IgD-negative memory B cell (primary cell): Measurements from ENCODE around the gene MAOA. TPM values are rescaled to one million over a fixed set of nuclear protein-coding genes. Genes with fewer than 3 reads are reported as not detected.
"Not testable (repeated sequence)": the region's sequence is repeated elsewhere in the genome, so short reads cannot be mapped to it uniquely, and the experiment has no call there.

ENCODE experiments used
- H3K27ac Mint-ChIP-seq, 3 donors: one replicate each; pipeline ENCODE4 v1.8.0; 2020 to 2022; ENCODE audit warnings: mild to moderate bottlenecking in 3 of 3, mixed read lengths in 3 of 3, moderate library complexity in 1 of 3
- H3K27me3 Mint-ChIP-seq: one replicate; pipeline ENCODE4 v1.8.0; 2021; ENCODE audit warnings: mixed read lengths
- H3K36me3 Mint-ChIP-seq: one replicate; pipeline ENCODE4 v1.8.0; 2020; ENCODE audit warnings: mild to moderate bottlenecking, mixed read lengths
- H3K4me1 Mint-ChIP-seq, 3 donors: one replicate each; pipeline ENCODE4 v1.8.0; 2020 to 2022; ENCODE audit warnings: mixed read lengths in 3 of 3, mild to moderate bottlenecking in 1 of 3
- H3K4me3 Mint-ChIP-seq, 4 donors: one replicate each; pipeline ENCODE4 v1.8.0; 2020 to 2022; ENCODE audit warnings: mild to moderate bottlenecking in 4 of 4, mixed read lengths in 4 of 4, moderate library complexity in 3 of 4
- H3K9me3 Mint-ChIP-seq, 3 donors: one replicate each; pipeline ENCODE4 v1.8.0; 2020 to 2021; ENCODE audit warnings: mixed read lengths in 3 of 3, mild to moderate bottlenecking in 1 of 3
- polyA plus RNA-seq: library from polyadenylated mRNA; unstranded; fragments of 300-500 nt; fragmentation: Illumina TruSeq; gene quantifications from one replicate; pipeline ENCODE4 v1.2.3, GENCODE V29; 2021

Gene MAOA
- polyA plus RNA-seq, 1 donor from 2014 or later, result not detected

- Mint-ChIP-seq H3K27ac (no peak overlapping the region), H3K36me3 (no peaks in the 10 kb centered on the region), H3K4me1 (peaks cover 0 to 3% (median 2%) of the 10 kb centered on the region in 3 donors), H3K4me3 (no peak overlapping the region), H3K27me3 (peaks cover 8% of the 10 kb centered on the region), H3K9me3 (peaks cover 0 to 2% (median 0%) of the 10 kb centered on the region in 3 donors)
Measured at GRCh38 chrX:43644124-43644701, 11.9 kb upstream of the MAOA start.

GRCh38 chrX:43646800-43647199, 9.3 kb upstream of the MAOA start:
- Mint-ChIP-seq H3K4me3 (no peak overlapping the region), H3K36me3 (no peaks in the 10 kb centered on the region), H3K27ac (no peak overlapping the region), H3K9me3 (peaks cover 0 to 2% (median 0%) of the 10 kb centered on the region in 3 donors), H3K27me3 (peaks cover 2% of the 10 kb centered on the region), H3K4me1 (peaks cover 0 to 3% (median 2%) of the 10 kb centered on the region in 3 donors)

DNA sequence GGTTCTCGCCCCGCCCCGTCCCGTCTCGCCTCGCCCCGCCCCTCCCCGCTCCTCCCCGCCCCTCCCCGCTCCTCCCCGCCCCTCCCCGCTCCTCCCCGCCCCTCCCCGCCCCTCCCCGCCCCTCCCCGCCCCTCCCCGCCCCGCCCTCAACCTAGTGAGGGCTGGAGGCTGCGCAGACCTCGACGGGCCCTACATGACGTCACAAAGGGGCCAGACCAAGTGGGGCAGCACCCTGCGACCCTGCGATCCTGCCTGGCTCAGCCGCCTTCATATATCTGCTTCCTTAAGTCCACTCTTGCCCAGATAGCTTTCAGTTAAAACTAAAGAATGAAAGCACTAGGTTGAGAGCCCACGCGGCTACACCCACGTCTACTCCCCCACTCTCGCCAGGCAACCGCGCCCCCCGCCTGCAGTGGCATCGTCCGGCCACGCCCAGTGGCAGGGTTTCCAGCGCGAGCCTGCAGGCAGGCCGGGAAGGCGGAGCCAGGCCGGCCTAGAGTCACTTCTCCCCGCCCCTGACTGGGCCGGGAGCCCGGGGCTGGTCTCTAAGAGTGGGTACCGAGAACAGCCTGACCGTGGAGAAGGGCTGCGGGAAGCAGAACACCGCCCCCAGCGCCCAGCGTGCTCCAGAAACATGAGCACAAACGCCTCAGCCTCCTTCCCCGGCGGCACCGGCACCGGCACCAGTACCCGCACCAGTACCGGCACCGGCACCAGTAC, 1.5 kb upstream of the MAOA start:
- Mint-ChIP-seq H3K27me3 (peaks cover 14% of the 10 kb centered on the region), H3K36me3 (no peaks in the 10 kb centered on the region), H3K9me3 (peaks cover 0 to 6% (median 1%) of the 10 kb centered on the region in 3 donors), H3K4me3 (peak overlapping the region; percentile 83 to 95 (median 90)), H3K4me1 (no peaks in the 10 kb centered on the region), H3K27ac (peak overlapping the region; percentile 65 to 97 (median 94))

GRCh38 chrX:43655151-43656004, 721 bp upstream of the MAOA start:
- Mint-ChIP-seq H3K4me1 (no peaks in the 10 kb centered on the region), H3K9me3 (peaks cover 0 to 6% (median 1%) of the 10 kb centered on the region in 3 donors), H3K27ac (peak overlapping the region in 1 of 3 donors; percentile 65), H3K4me3 (peak overlapping the region; percentile 83 to 94 (median 86)), H3K27me3 (peaks cover 14% of the 10 kb centered on the region), H3K36me3 (no peaks in the 10 kb centered on the region)

DNA sequence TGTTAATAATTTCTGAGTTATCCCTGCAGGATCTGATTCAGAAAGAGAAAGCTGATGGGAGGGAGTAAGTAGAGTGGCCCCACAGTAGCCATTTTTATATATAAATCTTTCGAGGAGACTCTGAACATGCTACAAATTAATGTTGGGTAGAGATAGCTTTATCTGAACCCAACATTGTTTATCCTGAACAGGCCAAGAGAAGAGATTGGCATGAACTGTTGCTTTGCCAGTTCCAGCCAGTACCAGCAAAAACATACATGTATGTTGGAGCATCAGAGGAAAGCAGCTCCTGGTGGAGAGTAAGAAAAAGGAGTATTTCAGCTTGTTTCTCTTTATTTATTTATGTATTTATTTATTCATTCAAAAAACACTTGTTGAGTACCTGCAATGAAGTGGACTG, 1.6 kb downstream of the MAOA start:
- Mint-ChIP-seq H3K4me3 (peak overlapping the region in 1 of 4 donors; percentile 44), H3K9me3 (peaks cover 0 to 4% (median 1%) of the 10 kb centered on the region in 3 donors), H3K27me3 (peaks cover 14% of the 10 kb centered on the region), H3K4me1 (no peaks in the 10 kb centered on the region), H3K36me3 (no peaks in the 10 kb centered on the region), H3K27ac (no peak overlapping the region)

GRCh38 chrX:43661521-43662240, 5.6 kb downstream of the MAOA start:
- no peaks in the 10 kb centered on the region for H3K4me1 Mint-ChIP-seq
- H3K4me3 Mint-ChIP-seq, result no peak overlapping the region
- H3K36me3 Mint-ChIP-seq, result no peaks in the 10 kb centered on the region
- H3K27ac Mint-ChIP-seq, result no peak overlapping the region
- peaks cover 0 to under 1% (median 0%) of the 10 kb centered on the region in 3 donors for H3K9me3 Mint-ChIP-seq
- peaks cover 10% of the 10 kb centered on the region for H3K27me3 Mint-ChIP-seq

- no peaks in the 10 kb centered on the region for H3K4me1 Mint-ChIP-seq
- H3K27me3 Mint-ChIP-seq, result peaks cover 5% of the 10 kb centered on the region
- no peak overlapping the region for H3K4me3 Mint-ChIP-seq
- no peak overlapping the region for H3K27ac Mint-ChIP-seq
- no peaks in the 10 kb centered on the region for H3K36me3 Mint-ChIP-seq
- H3K9me3 Mint-ChIP-seq, result peaks cover 0 to 2% (median 0%) of the 10 kb centered on the region in 3 donors
Measured at GRCh38 chrX:43663173-43663572, 7.1 kb downstream of the MAOA start.

DNA sequence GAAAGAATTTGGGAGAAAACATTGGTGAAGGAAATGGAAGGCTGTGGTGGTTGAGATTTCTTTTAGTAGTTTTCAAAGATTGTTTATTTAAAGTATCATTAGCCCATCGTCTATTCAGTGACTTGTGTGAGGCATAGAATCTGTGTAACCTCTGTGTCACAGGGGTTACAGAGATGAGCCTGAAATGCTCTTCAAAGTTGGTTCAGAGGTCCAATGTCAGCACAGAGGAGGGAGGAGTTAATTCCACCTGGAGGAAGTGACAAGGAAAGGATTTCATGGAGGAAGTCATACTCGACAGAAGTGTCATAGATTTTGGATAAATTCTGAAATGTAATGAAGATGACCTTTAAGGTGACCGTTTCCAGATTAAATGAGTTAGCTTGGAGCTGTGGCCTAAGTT, 8.2 kb downstream of the MAOA start:
- Mint-ChIP-seq H3K27me3 (peaks cover 5% of the 10 kb centered on the region), H3K4me1 (no peaks in the 10 kb centered on the region), H3K4me3 (no peak overlapping the region), H3K9me3 (peaks cover 0 to 2% (median 0%) of the 10 kb centered on the region in 3 donors), H3K36me3 (no peaks in the 10 kb centered on the region), H3K27ac (no peak overlapping the region)

GRCh38 chrX:43664708-43665107, 8.6 kb downstream of the MAOA start:
- Mint-ChIP-seq H3K36me3 (no peaks in the 10 kb centered on the region), H3K9me3 (peaks cover 0 to 2% (median 0%) of the 10 kb centered on the region in 3 donors), H3K27ac (no peak overlapping the region), H3K27me3 (peaks cover 5% of the 10 kb centered on the region), H3K4me3 (no peak overlapping the region), H3K4me1 (no peaks in the 10 kb centered on the region)

DNA sequence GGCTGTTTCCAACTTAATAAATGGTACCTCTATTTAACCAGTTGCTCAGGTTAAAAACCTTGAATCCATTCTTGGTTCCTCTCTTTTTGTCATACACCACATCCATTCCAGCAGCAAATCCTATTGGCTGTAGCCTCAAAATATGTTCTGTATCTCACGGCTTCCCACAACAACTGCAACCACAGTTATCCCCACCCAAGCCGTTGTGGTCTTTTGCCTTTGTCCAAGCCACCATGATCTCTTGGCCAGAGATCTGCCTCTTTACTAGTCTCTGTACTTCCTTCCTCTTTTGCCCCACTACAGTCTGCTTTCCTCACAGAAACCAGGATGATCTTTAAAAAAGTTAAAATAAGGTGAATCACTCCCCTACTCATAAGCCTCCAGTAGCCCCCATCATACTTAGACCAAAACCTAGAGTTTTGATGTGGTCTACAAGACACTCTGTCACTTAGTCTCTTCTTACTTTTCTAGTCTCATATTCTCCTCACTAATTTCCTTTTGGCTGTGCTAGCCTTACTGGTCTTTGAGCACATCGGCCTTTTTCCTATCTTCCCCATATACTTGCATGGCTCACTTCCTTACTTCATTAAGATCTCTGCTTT, 10.3 kb downstream of the MAOA start:
- Mint-ChIP-seq H3K4me1 (no peaks in the 10 kb centered on the region), H3K36me3 (no peaks in the 10 kb centered on the region), H3K9me3 (peaks cover 0 to 2% (median 0%) of the 10 kb centered on the region in 3 donors), H3K4me3 (no peak overlapping the region), H3K27me3 (peaks cover 5% of the 10 kb centered on the region), H3K27ac (no peak overlapping the region)

GRCh38 chrX:43675965-43676628, 20.0 kb downstream of the MAOA start:
- H3K4me1 Mint-ChIP-seq, H3K9me3 Mint-ChIP-seq, H3K27ac Mint-ChIP-seq, H3K36me3 Mint-ChIP-seq, H3K4me3 Mint-ChIP-seq, H3K27me3 Mint-ChIP-seq: not testable (repeated sequence)

DNA sequence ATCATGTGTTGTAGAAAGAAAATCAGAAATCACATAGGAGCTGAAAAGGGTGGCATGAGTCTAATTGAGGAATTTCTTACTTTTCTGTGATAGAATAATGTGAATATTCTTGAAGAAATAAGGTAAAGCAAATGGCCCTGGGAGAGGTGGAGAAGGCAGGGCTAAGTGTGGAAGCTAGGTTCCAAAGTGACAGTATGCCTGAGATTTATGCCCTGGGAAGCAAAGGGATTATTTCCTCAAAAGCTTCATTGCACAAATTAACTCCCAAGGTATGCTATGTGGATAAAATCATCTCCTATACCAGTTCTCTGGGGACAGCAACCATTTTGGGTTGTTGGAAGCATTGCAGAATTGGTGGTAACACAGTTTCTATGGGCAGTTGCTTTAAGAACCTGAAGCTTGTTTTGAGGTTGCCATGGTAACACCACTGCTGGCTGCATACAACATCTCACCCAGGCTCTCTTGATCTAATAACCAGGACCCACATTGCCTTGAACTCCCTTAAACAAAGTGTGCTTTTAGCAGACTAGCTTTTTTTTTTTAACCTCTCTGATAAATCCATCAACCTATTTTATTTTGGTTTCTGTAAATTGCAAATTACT, 21.0 kb downstream of the MAOA start:
- Mint-ChIP-seq H3K4me3 (no peak overlapping the region), H3K27ac (no peak overlapping the region), H3K36me3 (no peaks in the 10 kb centered on the region)

GRCh38 chrX:43677993-43678392, 21.9 kb downstream of the MAOA start:
- H3K27ac Mint-ChIP-seq, result no peak overlapping the region

More for the DNA sequence above, 21.0 kb downstream of the MAOA start:
- no peaks in the 10 kb centered on the region for H3K4me1 Mint-ChIP-seq
- no peaks in the 10 kb centered on the region for H3K27me3 Mint-ChIP-seq
- no peaks in the 10 kb centered on the region for H3K9me3 Mint-ChIP-seq

DNA sequence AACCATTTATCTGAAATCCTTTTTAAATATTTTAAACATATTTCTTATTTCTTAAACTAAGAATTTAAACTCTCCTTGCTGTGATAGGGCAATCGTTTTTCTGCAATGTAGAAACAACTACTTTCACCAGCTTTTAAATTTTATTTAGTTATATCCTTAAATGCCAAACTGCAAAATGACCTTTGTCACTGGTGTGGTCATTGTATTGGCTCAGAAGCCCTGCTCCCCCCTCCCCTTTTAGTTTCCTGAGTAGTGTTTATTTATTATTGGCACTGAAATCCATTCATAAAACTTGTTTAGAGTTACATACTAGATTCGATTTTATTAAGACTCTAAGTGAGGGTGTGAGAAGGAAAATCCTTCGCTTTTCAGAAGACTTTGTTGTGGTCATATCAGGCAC, 23.0 kb downstream of the MAOA start:
- Mint-ChIP-seq H3K27me3 (peaks cover 4% of the 10 kb centered on the region), H3K9me3 (no peaks in the 10 kb centered on the region), H3K27ac (no peak overlapping the region), H3K36me3 (no peaks in the 10 kb centered on the region), H3K4me3 (no peak overlapping the region), H3K4me1 (no peaks in the 10 kb centered on the region)

More at GRCh38 chrX:43677993-43678392, 21.9 kb downstream of the MAOA start:
- Mint-ChIP-seq H3K9me3 (no peaks in the 10 kb centered on the region), H3K36me3 (no peaks in the 10 kb centered on the region), H3K27me3 (no peaks in the 10 kb centered on the region), H3K4me1 (no peaks in the 10 kb centered on the region), H3K4me3 (no peak overlapping the region)
